LNCAP (cell line): Measurements from ENCODE around the gene GSK3A.

Experiments used
- TF ChIP-seq, protein P1 (sequence below): fragments of 450-650 bp; IDR thresholded peaks from 2 replicates; pipeline ENCODE4 v1.5.1; 2017; ENCODE audit warnings: mild to moderate bottlenecking

The GSK3A gene

DNA sequence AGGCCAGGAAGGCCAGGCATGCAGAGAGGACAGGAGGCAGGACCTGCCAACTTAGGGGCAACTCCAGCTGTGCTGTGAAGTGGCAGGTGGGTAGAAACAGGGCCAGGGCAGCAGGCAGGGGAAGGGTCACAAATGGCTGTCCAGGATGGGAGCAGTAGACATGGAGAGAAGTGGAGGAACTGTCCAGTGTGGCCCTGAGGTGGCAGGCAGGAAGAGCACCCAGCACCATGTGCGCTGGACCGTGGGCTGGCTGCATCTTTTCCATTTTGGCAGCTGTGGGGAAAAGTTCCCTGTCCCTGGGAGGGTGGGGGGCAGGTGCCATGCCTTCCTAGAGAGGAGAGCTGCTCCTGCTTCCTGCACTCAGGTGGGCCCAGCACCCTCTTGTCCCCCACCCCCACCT lies 38.7 kb downstream of the GSK3A start:
- TF ChIP-seq, protein P1, sequence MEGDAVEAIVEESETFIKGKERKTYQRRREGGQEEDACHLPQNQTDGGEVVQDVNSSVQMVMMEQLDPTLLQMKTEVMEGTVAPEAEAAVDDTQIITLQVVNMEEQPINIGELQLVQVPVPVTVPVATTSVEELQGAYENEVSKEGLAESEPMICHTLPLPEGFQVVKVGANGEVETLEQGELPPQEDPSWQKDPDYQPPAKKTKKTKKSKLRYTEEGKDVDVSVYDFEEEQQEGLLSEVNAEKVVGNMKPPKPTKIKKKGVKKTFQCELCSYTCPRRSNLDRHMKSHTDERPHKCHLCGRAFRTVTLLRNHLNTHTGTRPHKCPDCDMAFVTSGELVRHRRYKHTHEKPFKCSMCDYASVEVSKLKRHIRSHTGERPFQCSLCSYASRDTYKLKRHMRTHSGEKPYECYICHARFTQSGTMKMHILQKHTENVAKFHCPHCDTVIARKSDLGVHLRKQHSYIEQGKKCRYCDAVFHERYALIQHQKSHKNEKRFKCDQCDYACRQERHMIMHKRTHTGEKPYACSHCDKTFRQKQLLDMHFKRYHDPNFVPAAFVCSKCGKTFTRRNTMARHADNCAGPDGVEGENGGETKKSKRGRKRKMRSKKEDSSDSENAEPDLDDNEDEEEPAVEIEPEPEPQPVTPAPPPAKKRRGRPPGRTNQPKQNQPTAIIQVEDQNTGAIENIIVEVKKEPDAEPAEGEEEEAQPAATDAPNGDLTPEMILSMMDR = no peak

DNA sequence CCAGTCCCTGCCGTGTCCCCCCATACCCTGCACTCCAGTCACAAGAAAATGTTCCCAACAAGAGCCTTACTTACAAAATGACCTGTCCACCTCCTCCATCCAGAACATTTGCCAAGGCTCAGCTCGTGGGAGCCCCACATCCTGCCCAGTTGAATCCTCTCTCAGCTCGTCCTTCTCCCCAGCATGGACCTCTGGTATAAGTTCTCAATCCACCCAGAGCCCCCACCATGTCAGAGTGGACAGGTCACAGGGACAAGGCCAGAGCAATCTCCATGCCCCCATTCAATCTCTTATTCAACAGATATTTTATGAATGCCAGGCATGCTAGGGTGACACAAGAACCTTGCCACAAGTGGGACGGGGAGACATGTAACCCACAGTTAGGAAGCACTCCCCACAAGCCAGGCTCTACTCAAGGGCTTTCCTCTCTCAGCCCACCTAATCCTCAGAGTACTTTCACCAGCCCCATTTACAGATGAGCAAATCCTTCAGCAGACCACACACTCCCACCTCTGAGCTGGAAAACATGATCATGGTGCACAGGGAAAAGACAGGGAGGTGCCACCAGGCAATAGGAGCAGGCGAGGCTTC lies 40.0 kb downstream of the GSK3A start:
- TF ChIP-seq, protein P1 = no peak

DNA sequence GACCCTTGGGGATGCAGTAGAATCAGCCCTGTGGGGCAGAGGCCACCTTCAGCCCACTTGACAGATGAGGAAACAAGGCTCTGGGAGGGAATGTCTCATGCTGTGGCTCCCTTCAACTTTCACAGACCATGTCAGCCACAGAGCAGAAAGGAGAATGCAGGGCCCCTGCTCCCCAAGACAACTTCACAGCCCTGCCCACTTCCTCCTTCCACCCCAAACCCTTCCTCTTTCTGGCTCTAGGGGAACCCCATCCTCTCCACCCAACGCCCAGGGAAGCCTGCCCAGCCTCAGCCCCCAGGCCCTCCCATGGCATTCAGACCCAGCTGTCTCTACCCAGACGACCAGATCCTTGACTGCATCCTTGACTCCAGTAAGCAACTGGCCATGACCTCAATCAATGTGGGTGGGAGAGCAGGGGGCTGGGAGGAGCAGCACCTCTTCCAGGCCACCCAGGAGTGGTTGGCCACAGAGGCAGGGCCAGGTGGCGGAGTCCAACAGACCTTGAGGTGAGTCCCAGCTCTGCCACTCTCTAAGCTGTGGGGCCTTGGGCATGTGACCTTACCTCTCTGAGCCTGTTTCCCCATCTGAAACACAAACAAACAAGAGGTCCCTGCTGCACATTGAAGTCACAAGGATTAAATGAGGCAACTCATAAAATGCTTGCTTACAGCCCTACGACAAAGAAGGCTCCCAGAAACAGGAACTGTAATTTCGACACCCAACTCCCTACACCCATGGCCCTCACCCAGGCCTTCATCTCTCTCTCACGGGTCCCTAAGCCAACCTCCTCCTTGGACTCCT lies 40.7 kb downstream of the GSK3A start:
- TF ChIP-seq, protein P1 = no peak

DNA sequence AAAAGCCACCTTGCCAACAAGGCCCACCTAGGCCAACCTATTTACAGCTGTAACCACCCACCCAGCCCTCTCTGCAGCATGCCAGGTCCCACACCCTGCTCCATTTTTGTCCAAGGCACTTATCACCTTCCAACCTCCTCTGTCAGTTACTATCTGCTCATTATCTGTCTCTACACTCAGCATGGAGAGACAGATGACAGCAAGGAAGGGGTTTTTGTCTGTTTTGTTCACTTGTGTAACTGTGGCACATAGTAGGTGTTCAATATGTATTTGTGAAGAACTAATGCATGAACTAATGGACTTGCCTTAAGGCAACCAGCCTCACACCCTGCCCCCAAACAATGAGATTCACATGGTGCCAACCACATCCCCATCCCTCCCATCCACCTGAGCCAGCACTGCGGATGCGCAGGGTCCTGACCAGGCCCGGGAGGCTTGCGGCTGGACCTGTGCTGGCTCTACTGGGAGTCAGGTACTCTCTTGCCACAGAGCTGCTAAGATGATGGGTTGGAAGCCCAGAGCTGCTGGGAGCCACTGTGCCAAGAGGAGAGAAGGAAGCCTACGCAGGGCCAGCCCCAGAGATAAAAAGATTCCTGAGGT lies 42.2 kb downstream of the GSK3A start:
- TF ChIP-seq, protein P1 = no peak

DNA sequence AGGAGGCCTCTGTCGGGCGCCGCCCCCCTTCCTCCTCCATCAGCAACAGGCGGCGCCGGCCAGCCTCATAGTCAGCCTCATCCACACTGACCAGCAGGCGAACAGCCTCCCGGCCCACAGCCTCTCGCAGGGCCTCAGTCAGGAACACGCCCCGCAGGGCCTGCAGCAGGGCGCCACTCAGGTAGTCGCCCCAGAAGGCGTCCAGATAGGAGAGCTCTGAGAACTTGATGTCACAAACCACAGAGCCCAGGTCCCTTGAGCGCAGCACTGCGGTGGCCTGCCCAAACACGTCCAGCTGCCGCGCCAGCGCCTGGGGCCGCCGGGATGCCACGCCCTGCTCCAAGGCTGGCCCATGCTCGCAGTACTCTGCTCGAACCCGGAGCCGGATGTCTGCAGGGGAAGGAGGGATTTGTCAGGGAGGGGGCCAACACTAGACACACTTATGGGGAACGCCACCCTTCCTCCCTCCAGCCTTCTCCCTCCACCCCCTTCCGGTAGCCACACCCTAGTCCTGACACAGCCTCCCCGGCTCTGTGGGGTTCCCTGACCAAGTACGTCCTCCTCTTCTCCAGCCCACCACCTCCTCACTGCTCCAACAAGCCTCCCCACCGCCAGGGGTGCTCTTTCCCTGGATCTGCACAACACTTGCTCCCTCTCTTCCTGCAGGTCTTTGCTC lies 42.8 kb downstream of the GSK3A start:
- TF ChIP-seq, protein P1 = no peak

DNA sequence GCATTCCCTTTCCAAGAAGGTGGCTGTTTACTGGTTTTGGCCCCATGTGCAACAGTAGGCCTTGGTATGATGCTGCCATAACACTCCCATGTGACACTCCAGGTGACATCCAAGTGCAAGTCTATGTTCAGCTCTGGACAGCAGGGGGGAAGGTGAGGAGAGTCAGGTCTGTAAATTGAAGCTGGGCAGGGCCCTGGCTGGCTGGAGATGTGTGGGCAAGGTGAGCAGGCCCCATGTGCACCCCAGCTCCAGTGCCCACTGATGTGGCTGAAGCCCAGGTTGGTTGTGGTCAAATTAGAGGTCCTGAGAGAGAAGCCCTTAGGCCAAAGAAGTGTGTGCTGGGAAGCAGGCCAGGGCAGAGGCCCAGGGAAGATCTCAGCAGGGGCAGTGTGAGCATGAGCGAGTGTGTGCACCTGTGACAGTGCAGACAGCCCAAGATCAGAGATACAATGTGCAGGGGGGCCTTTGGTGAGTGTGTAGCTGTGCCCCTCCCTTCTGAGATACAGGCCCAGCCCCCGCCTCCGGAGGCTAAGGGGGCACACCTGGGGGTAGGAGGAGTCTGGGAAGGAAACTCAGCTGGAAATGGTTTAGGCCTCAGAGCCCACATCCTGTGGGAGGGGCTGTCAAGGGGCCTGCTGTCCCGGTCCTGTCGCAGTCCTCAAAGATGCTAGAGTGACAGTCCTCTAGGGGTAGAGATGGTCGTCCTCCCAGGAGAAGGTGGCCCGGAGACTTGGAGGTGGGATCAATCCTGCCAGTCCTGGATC lies 43.5 kb downstream of the GSK3A start:
- TF ChIP-seq, protein P1 = no peak

DNA sequence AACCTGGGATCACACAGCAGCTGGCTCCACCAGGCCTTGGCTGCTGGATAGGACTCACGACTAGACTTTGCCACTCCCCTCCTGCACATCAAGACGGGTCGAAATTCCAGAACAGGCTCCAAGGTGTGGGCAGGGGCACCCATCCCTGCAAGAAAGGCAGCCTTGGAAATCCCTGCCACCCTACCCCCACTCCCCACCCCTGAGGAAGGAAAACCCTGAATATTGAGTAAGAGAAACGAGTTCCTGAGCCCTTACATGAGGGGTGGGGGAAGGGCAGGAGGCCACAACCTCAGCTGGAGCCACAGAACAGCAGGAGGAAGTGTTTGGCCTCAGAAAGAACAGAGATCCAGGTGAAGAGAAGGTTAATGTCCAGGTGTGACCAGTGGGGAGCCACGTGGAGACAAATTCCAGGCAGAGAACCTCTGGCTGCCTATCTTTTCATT lies 45.0 kb downstream of the GSK3A start:
- TF ChIP-seq, protein P1 = no peak
